HG03196 (cell line): ENCODE results near the gene CFAP91.

ENCODE experiments used
- ATAC-seq: cut with Tn5 transposase; IDR thresholded peaks from one replicate; pipeline ENCODE4 v1.9.1; 2021; ENCODE audit not compliant: unreplicated experiment

CFAP91 gene

GRCh38 chr3:119702530-119703527 is at the start of gene CFAP91:
Gene CFAP91 (plus strand): TSS chr3:119703022. CDS start chr3:119703099, 77 bp downstream.
- ATAC-seq: peak; percentile 84

GRCh38 chr3:119653876-119654275 is 48.9 kb upstream of the CFAP91 start:
- ATAC-seq: no peak

GRCh38 chr3:119657887-119658702 is 44.7 kb upstream of the CFAP91 start:
- ATAC-seq: peak; percentile 53

GRCh38 chr3:119658994-119659393 is 43.8 kb upstream of the CFAP91 start:
- no peak for ATAC-seq

- ATAC-seq: no peak
Observed at GRCh38 chr3:119659606-119660291, 43.1 kb upstream of the CFAP91 start.

- ATAC-seq: no peak
Observed at GRCh38 chr3:119660474-119661440, 42.1 kb upstream of the CFAP91 start, which contains the start of gene POPDC2. Gene POPDC2 (minus strand): TSS chr3:119660589. CDS start chr3:119660423, 166 bp downstream.

- no peak for ATAC-seq
Observed at GRCh38 chr3:119662604-119663373, 40.0 kb upstream of the CFAP91 start.

GRCh38 chr3:119663885-119664284 is 38.9 kb upstream of the CFAP91 start:
- ATAC-seq: no peak

GRCh38 chr3:119664370-119664769 is 38.5 kb upstream of the CFAP91 start:
- ATAC-seq: no peak

GRCh38 chr3:119664850-119665379 is 37.9 kb upstream of the CFAP91 start:
- ATAC-seq: no peak

- ATAC-seq: no peak
Observed at GRCh38 chr3:119665954-119666559, 36.8 kb upstream of the CFAP91 start.

- ATAC-seq: no peak
Observed at GRCh38 chr3:119669906-119670570, 32.8 kb upstream of the CFAP91 start.

GRCh38 chr3:119672776-119673175 is 30.0 kb upstream of the CFAP91 start:
- ATAC-seq: no peak

- no peak for ATAC-seq
Observed at GRCh38 chr3:119673875-119674274, 28.9 kb upstream of the CFAP91 start.

GRCh38 chr3:119675188-119675874 is 27.5 kb upstream of the CFAP91 start:
- ATAC-seq: no peak

- no peak for ATAC-seq
Observed at GRCh38 chr3:119676020-119676419, 26.8 kb upstream of the CFAP91 start.
